ENCODE results near the gene PLEKHG4B.

GRCh38 chr5:153256-153655 lies 61.3 kb downstream of the PLEKHG4B start:
- TF ChIP-seq CTCF (conservative IDR thresholded peaks at IDR 0.05; ENCODE audit: low read depth, low read length) (no peak), EZH2phosphoT487 (IDR thresholded peaks at IDR 0.05; ENCODE audit: borderline replicate concordance, low read length) (no peak), EZH2 (IDR thresholded peaks at IDR 0.05; ENCODE audit: low read length, unreplicated experiment) (no peak)
